K562 treated with DMSO at 1 percent for 12 hours (cell line): ENCODE measurements around the gene OS9. TPM values are rescaled to one million over a fixed set of nuclear protein-coding genes. Genes with fewer than 3 reads are reported as not detected.

ENCODE experiments used
- total RNA-seq: library from RNA; unstranded; fragments of 300-600 nt; gene quantifications from 2 replicates; pipeline ENCODE4 v1.2.3, GENCODE V29; 2022; ENCODE audit not compliant: insufficient read depth

Gene OS9
- 231 and 291 TPM in 2 replicates for total RNA-seq

GRCh38 chr12:57693659-57694458 lies at the start of gene OS9:
Gene OS9 (plus strand): TSS chr12:57694132. CDS start chr12:57694162, 30 bp downstream.

DNA sequence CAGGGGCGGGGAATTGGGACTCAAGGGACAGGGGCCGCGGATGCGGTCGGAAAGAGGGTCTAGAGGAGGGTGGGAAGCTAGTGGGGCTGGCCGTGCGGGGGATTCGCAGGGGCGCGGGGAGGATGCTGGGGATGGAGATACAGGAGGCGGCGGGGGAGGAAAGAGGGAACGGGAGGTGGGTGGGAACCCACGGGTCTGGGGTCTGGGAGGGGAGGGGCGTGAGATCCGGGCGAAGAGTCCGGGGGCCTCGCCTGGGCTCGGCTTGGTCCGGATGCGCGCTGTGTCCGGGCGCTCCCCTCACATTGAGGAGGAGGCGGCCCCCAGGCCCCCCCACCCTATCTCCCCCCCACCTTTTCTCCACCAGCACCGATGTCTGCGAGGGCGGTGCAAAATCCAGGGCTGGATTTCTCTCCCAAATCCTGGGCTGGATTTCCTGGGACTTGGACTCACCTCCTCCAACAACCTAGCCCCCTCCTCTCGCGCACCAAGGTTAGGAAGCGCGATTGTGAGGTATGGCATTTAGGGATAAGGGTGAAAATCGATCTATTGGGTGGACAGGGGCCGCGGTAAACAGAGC lies 44.8 kb downstream of the OS9 start, which contains the start of gene AGAP2:
AGAP2 (minus strand) TSS at position 82 of the 577 bp plus-strand sequence. CDS start 496 bp downstream, outside the sequence.

GRCh38 chr12:57744777-57745484 lies 51.0 kb downstream of the OS9 start, which contains the start of gene TSPAN31:
Gene TSPAN31 (plus strand): TSS chr12:57745039. CDS start chr12:57745155, 116 bp downstream.

DNA sequence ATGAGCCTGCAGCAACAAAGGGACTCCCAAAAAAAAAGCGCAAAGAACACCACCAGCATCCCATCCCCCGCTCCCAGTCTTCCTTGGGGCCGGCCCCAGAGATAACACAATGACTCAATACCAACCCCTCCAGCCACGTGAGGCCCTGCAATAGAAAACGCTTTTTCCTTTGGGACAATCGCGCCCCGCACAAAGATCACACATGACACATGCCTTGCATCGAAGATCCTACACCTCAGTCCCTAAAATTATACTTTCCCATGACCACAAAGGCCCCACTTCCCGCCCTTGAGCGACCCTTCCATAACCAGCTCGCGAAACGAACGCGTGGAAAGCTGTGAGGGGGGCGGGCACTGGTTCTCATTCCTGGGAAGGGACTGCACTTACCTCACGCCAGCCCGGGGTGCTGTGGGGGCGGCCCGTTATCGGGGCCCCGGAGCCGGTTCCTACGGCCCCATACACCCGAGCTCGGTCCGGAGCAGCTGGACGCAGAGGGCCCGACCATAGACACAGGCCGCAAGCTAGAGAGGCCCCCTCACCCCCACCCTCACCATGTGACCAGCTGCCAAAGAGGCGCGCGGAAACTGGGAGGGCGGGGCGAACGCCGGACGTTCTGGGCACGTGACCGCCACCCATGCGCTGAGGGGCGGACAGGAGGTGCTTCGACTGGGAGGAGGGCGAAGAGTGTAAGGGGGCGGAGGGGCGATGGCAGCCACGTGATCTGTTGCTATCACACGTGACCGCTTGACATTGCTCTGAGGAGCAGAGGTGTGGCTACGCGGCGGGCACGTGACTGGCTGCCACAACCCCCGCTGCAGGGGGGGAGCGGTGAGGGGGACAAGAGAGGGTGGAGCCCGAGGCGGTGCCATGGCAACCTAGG lies 58.1 kb downstream of the OS9 start, which contains the start of gene CDK4:
CDK4 (minus strand) TSS at position 523 of the 880 bp plus-strand sequence. CDS start 593 bp downstream, outside the sequence.

DNA sequence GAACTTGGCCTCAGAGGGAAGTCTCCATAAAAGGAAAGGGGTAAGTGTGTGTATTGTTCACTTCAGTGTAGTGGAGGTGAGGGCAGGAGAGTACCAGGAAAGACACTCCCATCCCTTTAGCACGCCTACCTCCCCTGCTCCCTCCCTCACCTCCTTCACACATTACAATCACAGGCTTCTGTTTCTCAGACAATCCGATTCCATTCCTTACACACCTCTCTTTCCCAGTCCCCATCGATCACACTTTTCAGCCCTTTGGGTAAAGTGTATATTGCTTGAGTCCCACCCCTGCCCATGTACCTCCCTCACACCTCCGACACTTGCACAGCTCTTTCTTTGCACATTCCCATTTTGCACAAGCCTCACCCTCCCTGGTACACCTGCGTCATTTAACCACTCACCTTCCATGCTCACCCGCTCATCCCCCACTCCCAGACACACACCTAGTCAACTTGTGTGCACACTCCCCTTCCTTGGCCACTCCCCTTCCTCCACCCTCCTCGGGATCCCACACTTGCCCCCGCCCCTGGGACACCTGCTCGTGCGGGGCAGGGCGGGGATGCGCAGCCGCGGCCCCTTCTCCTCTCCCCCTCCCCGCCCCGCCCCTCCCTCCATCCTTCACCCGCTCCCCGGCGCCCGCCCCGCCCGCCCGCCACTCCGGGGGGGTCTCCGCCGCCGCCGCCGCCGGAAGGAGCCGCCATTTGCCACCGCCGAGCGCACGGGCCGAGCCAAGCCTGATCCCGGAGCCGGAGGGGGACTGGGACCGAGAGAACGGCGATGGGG lies 60.7 kb downstream of the OS9 start, which contains the start of gene MARCHF9:
MARCHF9 (plus strand) TSS at position 693 of the 783 bp plus-strand sequence. CDS start 426 bp downstream, outside the sequence.

DNA sequence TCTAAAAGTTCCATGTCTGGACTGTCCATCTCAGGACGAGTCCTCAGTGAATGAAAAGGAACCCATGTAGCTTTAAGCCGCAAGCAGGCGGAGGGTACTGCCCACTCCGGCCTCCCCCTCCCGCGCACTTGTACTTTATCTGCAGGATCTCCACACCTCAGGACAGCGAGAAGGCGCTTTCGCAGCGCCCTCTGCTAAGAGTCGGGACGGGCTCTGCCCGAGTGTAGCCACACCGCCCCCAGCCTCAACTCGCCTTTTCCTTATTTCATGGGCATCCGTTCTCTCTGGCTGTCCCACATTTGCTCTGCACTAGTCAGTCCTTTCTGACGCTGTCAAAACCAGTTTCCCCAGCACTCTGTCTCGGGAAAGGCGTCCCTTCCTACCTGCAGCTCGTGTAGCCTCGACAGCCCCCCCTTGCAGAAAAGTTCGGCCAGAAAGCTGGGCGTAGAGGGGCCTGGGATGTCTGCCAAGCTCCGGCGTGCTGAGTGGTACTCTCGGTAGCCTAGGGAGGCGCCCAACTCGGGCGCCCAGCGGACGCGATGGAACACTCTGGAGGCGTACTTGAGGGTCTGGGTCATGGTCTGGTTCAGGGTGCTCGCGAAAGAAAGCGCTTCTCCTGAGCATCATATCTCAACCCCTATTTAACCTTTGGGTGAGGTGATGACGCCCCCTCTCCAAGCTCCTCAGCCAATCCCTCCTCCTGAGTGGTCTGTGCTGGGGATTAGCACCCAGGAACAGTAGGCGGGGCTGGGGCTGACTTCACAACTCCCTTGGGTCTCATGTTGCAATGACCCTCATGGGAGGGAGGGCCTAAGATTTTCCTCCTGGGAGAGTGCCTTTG lies 72.8 kb downstream of the OS9 start, which contains the start of gene CYP27B1:
CYP27B1 (minus strand) TSS at position 615 of the 841 bp plus-strand sequence; CDS start at position 578, 37 bp downstream.

Other genes with a start within 250 kb of the OS9 start
- gene INHBE, start 238.8 kb upstream of the OS9 start, total RNA-seq, result 44.7 and 60.8 TPM in 2 replicates
- gene GLI1, start 234.3 kb upstream of the OS9 start, total RNA-seq, result 0.49 and 3.3 TPM in 2 replicates
- 7.4 and 10.8 TPM in 2 replicates for gene ARHGAP9, start 214.3 kb upstream of the OS9 start, total RNA-seq
- gene MARS1, start 206.1 kb upstream of the OS9 start, total RNA-seq, result 373 and 994 TPM in 2 replicates
- gene DDIT3, start 173.6 kb upstream of the OS9 start, total RNA-seq, result 211 and 237 TPM in 2 replicates
- gene MBD6, start 171.3 kb upstream of the OS9 start, total RNA-seq, result 9.5 and 30.4 TPM in 2 replicates
- gene DCTN2, start 146.9 kb upstream of the OS9 start, total RNA-seq, result 159 and 198 TPM in 2 replicates
- gene KIF5A, start 144.1 kb upstream of the OS9 start, total RNA-seq, result 2.2 and 13.9 TPM in 2 replicates
- 14.9 and 38.4 TPM in 2 replicates for gene PIP4K2C, start 102.9 kb upstream of the OS9 start, total RNA-seq
- not detected in 2 replicates for gene DTX3, start 89.3 kb upstream of the OS9 start, total RNA-seq
- gene ARHGEF25, start 82.7 kb upstream of the OS9 start, total RNA-seq, result 8.4 and 14.2 TPM in 2 replicates
- gene B4GALNT1, start 60.9 kb upstream of the OS9 start, total RNA-seq, result 19.6 and 67.1 TPM in 2 replicates
- gene AGAP2, start 44.6 kb downstream of the OS9 start, total RNA-seq, result 0.82 TPM in 1 of 2 replicates, not detected in the other
- gene TSPAN31, start 50.9 kb downstream of the OS9 start, total RNA-seq, result 8.0 and 16.3 TPM in 2 replicates
- gene CDK4, start 58.2 kb downstream of the OS9 start, total RNA-seq, result 148 and 190 TPM in 2 replicates
- gene MARCHF9, start 61.0 kb downstream of the OS9 start, total RNA-seq, result 10.6 and 12.2 TPM in 2 replicates
- gene CYP27B1, start 72.9 kb downstream of the OS9 start, total RNA-seq, result 0.65 and 0.74 TPM in 2 replicates
- gene METTL1, start 78.0 kb downstream of the OS9 start, total RNA-seq, result 6.5 and 9.4 TPM in 2 replicates
- 2.5 and 5.1 TPM in 2 replicates for gene EEF1AKMT3, start 78.5 kb downstream of the OS9 start, total RNA-seq
- 25.0 and 36.0 TPM in 2 replicates for gene TSFM, start 88.7 kb downstream of the OS9 start, total RNA-seq
- gene AVIL, start 124.6 kb downstream of the OS9 start, total RNA-seq, result 1.6 TPM in 1 of 2 replicates, not detected in the other
- gene CTDSP2, start 152.6 kb downstream of the OS9 start, total RNA-seq, result 51.2 and 139 TPM in 2 replicates
- 12.3 and 13.7 TPM in 2 replicates for gene ATP23, start 247.4 kb downstream of the OS9 start, total RNA-seq